ENCODE measurements around the gene TMEM220. TPM values are rescaled to one million over a fixed set of nuclear protein-coding genes. Genes with fewer than 3 reads are reported as not detected.

The TMEM220 gene
- total RNA-seq, 1 donor from 2014 or later, result 2.3 TPM

DNA sequence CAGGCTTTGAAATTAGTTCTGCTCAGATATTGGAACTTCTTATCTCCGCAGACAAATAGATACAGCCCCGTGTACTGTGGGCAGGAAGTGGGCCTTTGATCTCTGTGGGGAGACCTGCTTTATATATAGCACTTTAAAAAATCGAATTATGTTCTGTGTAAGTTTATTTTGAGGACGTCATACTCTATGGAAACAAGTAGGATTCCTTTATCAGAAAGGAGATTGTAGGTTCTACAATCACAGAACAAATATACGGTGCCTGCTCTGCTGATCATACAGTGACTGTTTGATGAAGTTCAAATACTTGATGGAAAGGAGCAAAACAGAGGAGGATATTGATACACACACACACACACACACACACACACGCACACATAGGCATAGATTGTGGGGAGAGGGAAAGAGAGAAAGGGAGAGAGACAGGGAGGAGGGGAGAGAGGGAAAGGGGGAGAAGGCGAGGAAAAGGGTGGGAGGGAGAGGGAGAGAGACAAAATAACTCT lies 14.7 kb upstream of the TMEM220 start:
- no peaks in the 10 kb centered on the region for H3K4me1 Mint-ChIP-seq (ENCODE audit: unreplicated experiment)
- H3K27me3 Mint-ChIP-seq (ENCODE audit: unreplicated experiment), result peaks cover 5% of the 10 kb centered on the region
- no peak overlapping the region for H3K4me3 Mint-ChIP-seq (ENCODE audit: unreplicated experiment)
- TF ChIP-seq, protein P1, sequence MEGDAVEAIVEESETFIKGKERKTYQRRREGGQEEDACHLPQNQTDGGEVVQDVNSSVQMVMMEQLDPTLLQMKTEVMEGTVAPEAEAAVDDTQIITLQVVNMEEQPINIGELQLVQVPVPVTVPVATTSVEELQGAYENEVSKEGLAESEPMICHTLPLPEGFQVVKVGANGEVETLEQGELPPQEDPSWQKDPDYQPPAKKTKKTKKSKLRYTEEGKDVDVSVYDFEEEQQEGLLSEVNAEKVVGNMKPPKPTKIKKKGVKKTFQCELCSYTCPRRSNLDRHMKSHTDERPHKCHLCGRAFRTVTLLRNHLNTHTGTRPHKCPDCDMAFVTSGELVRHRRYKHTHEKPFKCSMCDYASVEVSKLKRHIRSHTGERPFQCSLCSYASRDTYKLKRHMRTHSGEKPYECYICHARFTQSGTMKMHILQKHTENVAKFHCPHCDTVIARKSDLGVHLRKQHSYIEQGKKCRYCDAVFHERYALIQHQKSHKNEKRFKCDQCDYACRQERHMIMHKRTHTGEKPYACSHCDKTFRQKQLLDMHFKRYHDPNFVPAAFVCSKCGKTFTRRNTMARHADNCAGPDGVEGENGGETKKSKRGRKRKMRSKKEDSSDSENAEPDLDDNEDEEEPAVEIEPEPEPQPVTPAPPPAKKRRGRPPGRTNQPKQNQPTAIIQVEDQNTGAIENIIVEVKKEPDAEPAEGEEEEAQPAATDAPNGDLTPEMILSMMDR (IDR thresholded peaks at IDR 0.05; ENCODE audit: unreplicated experiment), result no peak
- no peak overlapping the region for H3K27ac Mint-ChIP-seq (ENCODE audit: unreplicated experiment)
- no peaks in the 10 kb centered on the region for H3K9me3 Mint-ChIP-seq (ENCODE audit: unreplicated experiment)
- H3K36me3 Mint-ChIP-seq (ENCODE audit: low read depth, unreplicated experiment), result no peaks in the 10 kb centered on the region
- DNase-seq (ENCODE audit: low spot score), result no peak

GRCh38 chr17:10743316-10744009 lies 13.6 kb upstream of the TMEM220 start:
- Mint-ChIP-seq H3K9me3 (ENCODE audit: unreplicated experiment) (no peaks in the 10 kb centered on the region), H3K4me3 (ENCODE audit: unreplicated experiment) (no peak overlapping the region), H3K4me1 (ENCODE audit: unreplicated experiment) (no peaks in the 10 kb centered on the region), H3K36me3 (ENCODE audit: low read depth, unreplicated experiment) (no peaks in the 10 kb centered on the region), H3K27ac (ENCODE audit: unreplicated experiment) (no peak overlapping the region), H3K27me3 (ENCODE audit: unreplicated experiment) (peaks cover 2% of the 10 kb centered on the region)
- DNase-seq (ENCODE audit: low spot score), result no peak
- TF ChIP-seq, protein P1 (IDR thresholded peaks at IDR 0.05; ENCODE audit: unreplicated experiment), result no peak

DNA sequence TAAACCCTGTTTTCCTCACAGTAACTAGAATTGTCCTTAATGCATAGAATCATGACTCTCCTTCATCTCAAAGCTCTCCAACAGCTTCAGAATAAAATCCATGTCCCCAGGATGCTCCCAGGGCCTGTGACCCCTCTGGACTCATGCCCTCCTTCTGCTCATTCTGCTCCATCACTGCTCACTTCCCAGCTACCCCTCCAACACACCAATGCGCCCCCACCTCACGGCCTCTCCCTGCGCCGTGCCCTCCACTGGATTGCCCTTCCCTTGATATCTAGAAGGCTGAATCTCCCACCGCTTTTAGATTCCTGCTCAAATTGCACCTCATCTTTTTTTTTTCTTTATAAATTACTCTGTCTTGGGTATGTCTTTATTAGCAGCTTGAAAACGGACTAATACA lies 12.6 kb upstream of the TMEM220 start:
- Mint-ChIP-seq H3K36me3 (ENCODE audit: low read depth, unreplicated experiment) (no peaks in the 10 kb centered on the region), H3K4me1 (ENCODE audit: unreplicated experiment) (no peaks in the 10 kb centered on the region), H3K4me3 (ENCODE audit: unreplicated experiment) (no peak overlapping the region), H3K27ac (ENCODE audit: unreplicated experiment) (no peak overlapping the region), H3K9me3 (ENCODE audit: unreplicated experiment) (no peaks in the 10 kb centered on the region), H3K27me3 (ENCODE audit: unreplicated experiment) (peaks cover 2% of the 10 kb centered on the region)
- no peak for DNase-seq (ENCODE audit: low spot score)
- TF ChIP-seq, protein P1 (IDR thresholded peaks at IDR 0.05; ENCODE audit: unreplicated experiment), result no peak

DNA sequence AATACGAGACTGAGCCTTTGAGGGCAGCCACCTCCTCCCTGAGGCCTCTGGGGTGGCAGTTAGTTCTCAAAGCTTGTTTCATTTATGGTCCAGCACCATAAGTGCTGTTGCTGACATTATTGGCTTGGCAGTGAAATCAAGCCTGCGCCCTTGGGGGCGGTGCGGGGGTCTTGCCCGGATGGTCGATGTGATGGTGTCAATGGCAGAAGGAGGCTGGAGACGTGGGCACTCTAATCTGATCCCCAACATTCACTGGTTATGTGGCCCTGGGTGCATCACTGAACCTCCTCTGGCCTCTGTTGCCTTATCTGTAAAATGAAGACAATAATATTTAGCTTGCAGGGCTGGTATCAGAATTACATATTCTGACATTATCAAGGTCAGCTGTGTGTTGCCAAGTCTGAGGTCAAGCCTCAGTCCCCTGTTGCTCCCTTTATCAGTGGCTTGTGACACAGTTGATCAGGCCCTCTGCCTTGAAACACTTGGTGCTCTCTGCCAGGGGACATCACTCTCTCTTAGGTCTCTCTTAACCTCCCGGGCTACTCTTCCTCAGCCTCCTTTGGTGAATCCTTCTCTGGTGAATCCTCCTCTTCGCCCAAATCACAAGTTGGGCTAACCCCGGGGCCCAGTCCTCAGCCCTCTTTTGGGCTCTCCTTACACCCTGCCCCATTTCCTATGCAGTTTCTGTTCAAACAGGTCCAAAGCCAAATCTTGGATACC lies 11.8 kb upstream of the TMEM220 start:
- Mint-ChIP-seq H3K27ac (ENCODE audit: unreplicated experiment) (no peak overlapping the region), H3K27me3 (ENCODE audit: unreplicated experiment) (peaks cover 2% of the 10 kb centered on the region), H3K36me3 (ENCODE audit: low read depth, unreplicated experiment) (no peaks in the 10 kb centered on the region), H3K4me1 (ENCODE audit: unreplicated experiment) (no peaks in the 10 kb centered on the region), H3K4me3 (ENCODE audit: unreplicated experiment) (no peak overlapping the region), H3K9me3 (ENCODE audit: unreplicated experiment) (no peaks in the 10 kb centered on the region)
- no peak for DNase-seq (ENCODE audit: low spot score)
- TF ChIP-seq, protein P1 (IDR thresholded peaks at IDR 0.05; ENCODE audit: unreplicated experiment), result no peak

- Mint-ChIP-seq H3K36me3 (ENCODE audit: low read depth, unreplicated experiment) (no peaks in the 10 kb centered on the region), H3K4me3 (ENCODE audit: unreplicated experiment) (no peak overlapping the region), H3K27me3 (ENCODE audit: unreplicated experiment) (peaks cover 1% of the 10 kb centered on the region), H3K4me1 (ENCODE audit: unreplicated experiment) (no peaks in the 10 kb centered on the region), H3K27ac (ENCODE audit: unreplicated experiment) (no peak overlapping the region), H3K9me3 (ENCODE audit: unreplicated experiment) (no peaks in the 10 kb centered on the region)
- DNase-seq (ENCODE audit: low spot score), result no peak
- TF ChIP-seq, protein P1 (IDR thresholded peaks at IDR 0.05; ENCODE audit: unreplicated experiment), result no peak
Observed at GRCh38 chr17:10739386-10739785, 9.6 kb upstream of the TMEM220 start.

Measured in endothelial cell (in vitro differentiated cells).